Adipose tissue (tissue), 3 donors: ENCODE results near the gene DNAH7. TPM values are rescaled to one million over a fixed set of nuclear protein-coding genes. Genes with fewer than 3 reads are reported as not detected.

ENCODE experiments used
- H3K27ac ChIP-seq: one replicate; pipeline ENCODE4 v1.5.1; 2013; ENCODE audit warnings: low read depth, low read length
- WGBS, 3 donors: extraction: QIAGEN DNeasy Blood & Tissue Kit; methylation state at CpG; one replicate each; pipeline ENCODE4 v1.1.7; 2013; 5-methylcytosine and 5-hydroxymethylcytosine counted together
- polyA plus RNA-seq, 3 donors: library from polyadenylated mRNA; stranded (reverse); fragments of 200-250 nt; gene quantifications; one replicate each; pipeline ENCODE4 v1.2.3, GENCODE V29; 2013
- donor health status: healthy with polysubstance abuse.
- donor health status: Bipolar disorder and iron deficiency.
- donor health status: healthy.

Gene DNAH7
- polyA plus RNA-seq, 3 donors = 0.09 to 2.3 TPM; not detected in 1

DNA sequence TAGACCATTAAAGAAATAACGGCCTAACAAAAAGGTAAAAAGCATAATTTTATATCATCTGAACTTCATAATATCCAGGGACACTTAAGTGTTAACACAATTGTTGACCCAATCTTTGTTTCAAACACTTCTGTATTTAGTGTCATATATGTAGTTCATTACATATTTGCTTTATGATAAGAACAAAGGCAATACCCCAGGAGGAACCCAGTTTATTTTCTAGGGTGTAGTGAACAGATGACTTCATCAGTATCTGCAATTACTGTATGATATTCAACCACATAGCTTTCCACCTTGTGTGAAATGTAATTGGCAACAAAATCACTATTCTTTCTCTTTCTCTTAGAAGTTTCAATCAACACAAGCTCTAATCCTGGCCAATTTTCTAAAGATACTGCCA, 233.8 kb downstream of the DNAH7 start:
- 85 to 93% (median 90%) methylated on average over 1 of the region's 1 CpG for WGBS, 3 donors
- no peak overlapping the region for H3K27ac ChIP-seq

- no peak overlapping the region for H3K27ac ChIP-seq
- 59 to 76% (median 63%) methylated on average over 3 of the region's 3 CpGs for WGBS, 3 donors
These were observed 237.4 kb downstream of the DNAH7 start for GRCh38 chr2:195830968-195831950.

DNA sequence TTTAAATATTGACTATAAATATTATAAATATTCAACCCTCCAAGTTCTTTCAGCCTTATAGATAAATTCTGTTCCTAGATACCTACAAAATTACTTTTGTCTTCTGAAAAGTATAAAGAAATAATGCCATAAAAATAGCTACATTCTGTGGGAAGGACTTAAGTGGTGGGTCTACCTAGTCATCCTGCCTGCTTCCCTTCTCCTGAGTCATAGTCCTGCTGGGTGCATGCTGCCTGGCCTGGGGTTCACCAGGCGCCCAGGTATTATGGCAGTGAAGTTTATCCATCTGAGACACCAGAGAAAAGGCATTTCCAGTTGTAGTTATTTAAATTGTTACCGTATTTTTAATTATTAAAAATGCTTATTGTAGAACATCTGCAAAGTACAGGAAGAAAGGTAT, 244.2 kb downstream of the DNAH7 start:
- WGBS, 3 donors = 92 to 96% (median 92%) methylated on average over 2 of the region's 2 CpGs
- H3K27ac ChIP-seq = no peak overlapping the region

DNA sequence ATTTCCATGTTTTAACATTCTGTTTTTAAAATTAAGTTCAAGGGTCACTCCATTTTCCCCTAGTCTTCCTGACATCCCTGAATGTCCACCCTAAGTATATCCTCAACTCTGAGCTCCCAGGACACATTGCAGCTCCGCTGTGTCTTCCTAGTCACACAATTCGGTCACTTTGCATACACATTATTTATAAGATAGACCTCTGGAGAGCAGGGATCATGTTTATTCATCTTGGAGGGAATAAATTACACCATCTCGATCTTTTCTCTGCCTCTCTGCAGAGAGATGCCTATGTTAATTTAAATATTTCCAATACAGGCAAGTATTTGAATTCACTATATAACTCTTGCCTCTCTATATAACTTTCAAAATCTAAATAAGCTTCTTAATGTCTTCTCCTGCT, 245.4 kb downstream of the DNAH7 start:
- H3K27ac ChIP-seq = no peak overlapping the region
- WGBS, 3 donors = 88 to 97% (median 89%) methylated on average over 3 of the region's 3 CpGs

GRCh38 chr2:195821566-195821932, 247.1 kb downstream of the DNAH7 start:
- H3K27ac ChIP-seq = no peak overlapping the region
- WGBS, 3 donors = 79 to 91% (median 83%) methylated on average over 5 of the region's 5 CpGs

GRCh38 chr2:195820867-195821565, 247.6 kb downstream of the DNAH7 start:
- H3K27ac ChIP-seq = no peak overlapping the region
- 86 to 92% (median 87%) methylated on average over 3 of the region's 3 CpGs for WGBS, 3 donors

DNA sequence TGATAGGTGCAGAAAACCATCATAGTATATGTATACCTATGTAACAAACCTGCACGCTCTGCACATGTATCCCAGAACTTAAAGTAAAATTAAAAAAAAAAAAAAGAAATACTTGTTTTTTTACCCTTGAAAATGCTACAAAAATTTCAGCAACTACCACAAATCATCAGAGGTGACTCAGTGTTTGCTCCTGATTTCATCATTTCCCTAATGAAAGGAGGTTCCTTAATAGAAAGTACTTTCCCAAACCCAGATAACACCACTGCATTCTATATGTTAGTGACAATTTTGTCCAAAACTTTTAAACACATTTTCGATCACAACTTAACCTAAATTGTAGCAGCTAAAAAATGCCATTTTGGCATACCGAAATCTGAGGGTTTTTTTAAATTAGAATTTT, 248.3 kb downstream of the DNAH7 start:
- H3K27ac ChIP-seq = no peak overlapping the region
- 94 to 96% (median 95%) methylated on average over 3 of the region's 3 CpGs for WGBS, 3 donors

DNA sequence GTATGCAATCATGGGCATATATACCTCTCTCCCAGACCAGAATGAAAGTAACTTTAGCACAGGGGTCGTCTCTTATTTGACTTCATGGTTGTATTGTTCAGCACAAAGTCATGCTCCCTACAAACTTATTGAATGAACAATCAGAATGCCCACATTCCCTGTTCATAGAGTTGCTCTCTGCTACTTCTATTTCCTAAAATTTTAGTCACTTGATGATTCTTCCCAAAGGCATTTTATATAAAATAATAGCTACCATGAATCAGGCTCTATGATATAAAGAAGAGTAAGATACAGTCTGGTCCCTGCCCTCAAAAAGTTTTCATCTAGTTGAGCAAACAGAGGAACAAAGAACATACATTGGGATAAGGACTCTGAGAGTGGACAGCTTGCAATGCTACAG, 249.4 kb downstream of the DNAH7 start:
- H3K27ac ChIP-seq = no peak overlapping the region
- WGBS, 3 donors = 70 to 88% (median 75%) methylated on average over 1 of the region's 1 CpG

DNA sequence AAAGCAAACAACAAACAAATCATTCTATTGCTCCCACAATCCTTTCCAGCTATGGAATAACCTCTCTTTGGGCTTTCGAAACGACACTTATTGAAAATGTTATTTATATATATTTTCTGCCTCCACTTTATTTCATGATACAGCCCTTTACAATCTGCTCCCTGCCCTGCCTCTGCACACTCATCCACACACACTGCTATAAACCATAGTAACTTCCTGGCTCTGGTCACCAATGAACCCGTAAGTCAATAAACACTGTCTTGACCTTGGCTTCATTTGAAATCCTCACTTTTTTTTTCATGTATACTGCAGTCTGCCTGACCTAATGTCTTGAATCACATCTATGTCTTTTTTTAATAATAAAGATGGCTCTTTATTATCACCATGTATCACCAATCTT, 250.1 kb downstream of the DNAH7 start:
- WGBS, 3 donors = 64 to 78% (median 76%) methylated on average over 3 of the region's 3 CpGs

GRCh38 chr2:195818106-195818505, 250.5 kb downstream of the DNAH7 start:
- H3K27ac ChIP-seq = no peak overlapping the region

More for the DNA sequence above, 250.1 kb downstream of the DNAH7 start:
- H3K27ac ChIP-seq = no peak overlapping the region

- WGBS, 3 donors = 95 to 98% (median 96%) methylated on average over 2 of the region's 2 CpGs
- no peak overlapping the region for H3K27ac ChIP-seq
These were observed 253.6 kb downstream of the DNAH7 start for GRCh38 chr2:195815083-195815482.

DNA sequence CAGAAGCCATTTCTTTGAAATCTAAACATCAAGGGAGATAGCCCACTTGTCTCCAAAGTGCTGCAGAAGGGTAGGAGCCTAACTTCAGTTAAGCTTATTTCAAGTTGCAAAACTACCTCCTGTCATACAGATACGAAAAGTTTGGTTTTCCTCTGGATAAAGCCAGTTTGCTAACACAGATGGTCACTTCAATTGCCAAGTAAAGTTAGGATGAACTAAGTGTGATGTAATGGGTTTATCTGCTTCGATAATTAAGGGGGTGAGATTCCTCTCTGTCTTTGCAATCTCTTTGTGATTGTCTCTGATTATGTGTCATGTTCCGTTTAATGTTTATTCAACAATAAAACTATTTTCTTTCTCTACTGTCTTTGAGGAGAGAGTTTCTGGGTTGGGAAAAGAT, 255.2 kb downstream of the DNAH7 start:
- no peak overlapping the region for H3K27ac ChIP-seq
- 48 to 72% (median 57%) methylated on average over 3 of the region's 3 CpGs for WGBS, 3 donors

DNA sequence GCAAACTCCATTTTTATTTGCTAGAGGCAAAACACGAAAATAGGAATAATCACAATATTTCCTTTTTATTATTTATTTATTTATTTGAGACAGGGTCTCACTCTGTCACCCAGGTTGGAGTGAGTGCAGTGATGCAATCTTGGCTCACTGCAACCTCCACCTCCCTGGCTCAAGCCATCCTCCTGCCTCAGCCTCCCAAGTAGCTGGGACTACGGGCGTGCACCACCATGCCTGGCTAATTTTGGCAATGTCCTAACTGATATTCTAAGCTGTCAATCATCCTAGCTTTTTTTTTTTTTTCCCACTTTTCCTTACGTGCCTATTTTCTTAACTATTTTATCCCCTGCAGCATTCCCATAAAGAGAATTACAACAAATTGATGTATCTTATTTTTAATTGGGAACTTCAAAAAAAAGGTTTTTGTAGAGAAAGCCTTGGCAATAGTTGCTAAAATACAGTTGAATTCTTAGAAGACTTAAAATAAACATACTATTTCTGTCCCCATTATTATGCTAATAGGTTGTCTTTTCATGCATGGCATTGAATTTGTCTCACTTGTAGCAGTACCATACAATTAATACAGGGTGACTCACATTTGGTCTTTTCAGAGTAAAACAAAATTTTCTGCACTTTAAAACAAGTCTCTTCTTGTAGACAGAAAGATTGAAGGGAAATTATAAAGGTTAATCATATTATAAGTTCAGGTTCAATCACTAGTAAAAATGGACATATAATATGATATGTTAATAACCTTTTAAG, 258.1 kb downstream of the DNAH7 start:
- WGBS, 3 donors = 85 to 89% (median 87%) methylated on average over 4 of the region's 4 CpGs

DNA sequence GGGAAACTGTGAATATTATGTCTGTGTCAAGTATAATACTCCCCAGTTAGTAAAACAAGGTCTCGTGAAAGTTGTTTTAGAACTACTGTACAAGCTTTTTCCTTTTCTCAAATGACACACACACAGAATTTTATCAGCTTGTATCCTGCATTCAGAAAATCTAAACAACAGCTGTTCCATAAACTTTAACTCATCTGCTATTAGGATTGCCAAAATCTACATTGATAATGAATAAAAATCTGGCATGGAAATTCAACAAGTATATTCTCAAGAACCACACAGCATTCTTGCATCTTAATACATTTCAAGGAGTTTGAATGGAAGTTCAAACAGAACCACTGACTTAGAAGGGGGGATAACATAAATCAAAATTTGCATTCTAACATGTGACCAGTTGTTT, 260.4 kb downstream of the DNAH7 start:
- WGBS, 3 donors = 54 to 86% (median 57%) methylated on average over 1 of the region's 1 CpG

More for the DNA sequence above, 258.1 kb downstream of the DNAH7 start:
- H3K27ac ChIP-seq = no peak overlapping the region

GRCh38 chr2:195805283-195805976, 263.2 kb downstream of the DNAH7 start:
- 90 to 96% (median 93%) methylated on average over 1 of the region's 1 CpG for WGBS, 3 donors
- no peak overlapping the region for H3K27ac ChIP-seq

More for the DNA sequence above, 260.4 kb downstream of the DNAH7 start:
- no peak overlapping the region for H3K27ac ChIP-seq

GRCh38 chr2:195795879-195796278, 272.8 kb downstream of the DNAH7 start:
- WGBS, 3 donors = 13 to 78% (median 65%) methylated on average over 1 of the region's 1 CpG
- no peak overlapping the region for H3K27ac ChIP-seq

- WGBS, 3 donors = 76 to 84% (median 81%) methylated on average over 2 of the region's 2 CpGs
- no peak overlapping the region for H3K27ac ChIP-seq
These were observed 274.8 kb downstream of the DNAH7 start for GRCh38 chr2:195793881-195794280.

DNA sequence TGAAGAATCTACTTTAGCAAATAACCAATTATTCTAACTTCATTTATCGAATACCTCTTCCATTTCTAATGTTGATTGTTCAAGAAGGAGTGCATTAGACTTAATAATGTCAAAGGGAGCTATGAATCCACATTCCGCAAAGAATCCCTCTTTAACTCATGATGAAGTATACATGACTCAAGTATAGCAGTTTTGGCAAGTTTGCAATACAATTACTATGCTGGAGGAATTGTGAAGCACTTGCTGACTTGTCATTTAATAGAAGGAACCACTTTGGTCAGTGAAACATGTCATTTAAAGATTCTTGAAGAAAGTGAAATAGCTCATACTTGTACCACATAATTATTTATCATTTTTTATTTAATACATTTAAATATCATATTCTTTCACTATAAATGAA, 286.5 kb downstream of the DNAH7 start:
- H3K27ac ChIP-seq = no peak overlapping the region
- WGBS, 3 donors = 88 to 99% (median 93%) methylated on average over 2 of the region's 2 CpGs
